ENCODE data around the gene LMNTD1. TPM values are rescaled to one million over a fixed set of nuclear protein-coding genes. Genes with fewer than 3 reads are reported as not detected.

LMNTD1 gene
- polyA plus RNA-seq, 1 experiment = 0.57 TPM

DNA sequence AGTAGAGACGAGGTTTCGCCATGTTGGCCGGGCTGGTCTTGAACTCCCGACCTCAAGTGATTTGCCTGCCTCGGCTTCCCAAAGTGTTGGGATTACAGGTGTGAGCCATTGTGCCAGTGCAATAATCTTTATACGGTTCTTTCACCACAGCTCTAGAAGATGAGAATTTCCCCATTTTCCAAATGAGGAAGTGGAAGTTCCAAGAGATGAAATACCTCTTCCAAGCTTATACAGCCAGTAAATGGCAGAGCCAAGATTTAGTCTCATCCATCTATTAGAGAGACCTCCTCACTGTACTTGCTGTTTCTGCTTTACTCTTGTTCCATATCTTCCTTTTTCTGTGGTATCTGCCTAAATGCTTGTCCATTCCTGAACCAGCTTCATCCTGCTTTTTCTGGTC is 3.1 kb upstream of the LMNTD1 start:
- ChIA-PET CTCF (no interaction called here), POLR2A (no interaction called here)
- TF ChIP-seq, protein P1, sequence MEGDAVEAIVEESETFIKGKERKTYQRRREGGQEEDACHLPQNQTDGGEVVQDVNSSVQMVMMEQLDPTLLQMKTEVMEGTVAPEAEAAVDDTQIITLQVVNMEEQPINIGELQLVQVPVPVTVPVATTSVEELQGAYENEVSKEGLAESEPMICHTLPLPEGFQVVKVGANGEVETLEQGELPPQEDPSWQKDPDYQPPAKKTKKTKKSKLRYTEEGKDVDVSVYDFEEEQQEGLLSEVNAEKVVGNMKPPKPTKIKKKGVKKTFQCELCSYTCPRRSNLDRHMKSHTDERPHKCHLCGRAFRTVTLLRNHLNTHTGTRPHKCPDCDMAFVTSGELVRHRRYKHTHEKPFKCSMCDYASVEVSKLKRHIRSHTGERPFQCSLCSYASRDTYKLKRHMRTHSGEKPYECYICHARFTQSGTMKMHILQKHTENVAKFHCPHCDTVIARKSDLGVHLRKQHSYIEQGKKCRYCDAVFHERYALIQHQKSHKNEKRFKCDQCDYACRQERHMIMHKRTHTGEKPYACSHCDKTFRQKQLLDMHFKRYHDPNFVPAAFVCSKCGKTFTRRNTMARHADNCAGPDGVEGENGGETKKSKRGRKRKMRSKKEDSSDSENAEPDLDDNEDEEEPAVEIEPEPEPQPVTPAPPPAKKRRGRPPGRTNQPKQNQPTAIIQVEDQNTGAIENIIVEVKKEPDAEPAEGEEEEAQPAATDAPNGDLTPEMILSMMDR (IDR thresholded peaks at IDR 0.05; ENCODE audit: low read depth, low read length) = no peak

DNA sequence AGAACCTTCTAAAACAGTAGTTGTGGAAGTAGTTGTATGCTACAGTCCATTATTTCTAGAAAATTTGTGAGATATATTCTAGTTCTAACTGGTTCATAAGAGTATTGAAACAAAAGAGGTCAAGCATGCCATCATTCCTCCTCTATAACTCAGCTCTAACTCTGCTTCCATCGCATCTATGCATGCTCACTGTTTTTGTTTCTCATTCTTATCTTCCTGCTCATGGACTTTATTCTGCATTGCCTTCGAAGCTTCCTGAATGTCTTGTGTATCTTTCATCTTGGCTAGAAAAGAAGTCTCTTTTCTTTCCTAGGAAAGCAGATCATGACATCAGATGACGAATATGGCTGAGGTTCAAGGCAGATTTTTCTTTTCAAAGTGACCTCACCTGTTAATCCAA is 402 bp downstream of the LMNTD1 start:
- Histone ChIP-seq H3K9me3 (ENCODE audit: control insufficient read depth, insufficient read depth, low read length) (no peaks in the 10 kb centered on the region), H3K27ac (ENCODE audit: low read depth, low read length) (peak overlapping the region; percentile 62), H3K4me3 (ENCODE audit: low read depth, low read length) (no peak overlapping the region), H3K27me3 (ENCODE audit: control insufficient read depth, insufficient read depth, low read length) (no peaks in the 10 kb centered on the region)
- POLR2A ChIA-PET = no interaction called here
- TF ChIP-seq, protein P1 (IDR thresholded peaks at IDR 0.05; ENCODE audit: low read depth, low read length) = no peak
- CTCF ChIA-PET = interaction anchor here (0.6 kb wide), 1 partner anchor 82 kb away, joined by 3 read pairs; no protein-coding TSS in a partner anchor
- DNase-seq (ENCODE audit: low read depth, low spot score) = peak; percentile 45

More for the DNA sequence above, 3.1 kb upstream of the LMNTD1 start:
- Histone ChIP-seq H3K27ac (ENCODE audit: low read depth, low read length) (no peak overlapping the region), H3K27me3 (ENCODE audit: control insufficient read depth, insufficient read depth, low read length) (no peaks in the 10 kb centered on the region), H3K9me3 (ENCODE audit: control insufficient read depth, insufficient read depth, low read length) (no peaks in the 10 kb centered on the region), H3K4me3 (ENCODE audit: low read depth, low read length) (no peak overlapping the region)
- DNase-seq (ENCODE audit: low read depth, low spot score) = no peak

DNA sequence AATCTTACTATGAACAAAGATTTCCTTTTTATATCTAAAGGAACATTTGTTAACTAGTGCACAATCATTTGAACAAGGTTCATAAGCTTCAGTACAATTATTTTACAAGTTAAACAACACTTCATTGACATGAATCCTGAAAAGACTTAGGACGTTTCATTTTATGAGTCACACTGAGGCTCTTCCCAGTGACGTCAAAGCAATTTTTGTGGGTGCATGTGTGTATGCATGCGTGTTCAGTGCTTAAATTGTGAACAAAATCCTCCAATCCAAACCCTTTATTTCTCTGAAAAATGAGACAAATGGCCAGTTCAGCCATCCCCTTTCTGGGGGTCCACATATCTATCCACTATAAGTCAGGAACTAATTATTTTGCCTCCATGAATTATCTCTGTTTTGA is 2.9 kb downstream of the LMNTD1 start:
- CTCF ChIA-PET = no interaction called here
- TF ChIP-seq, protein P1 (IDR thresholded peaks at IDR 0.05; ENCODE audit: low read depth, low read length) = no peak
- DNase-seq (ENCODE audit: low read depth, low spot score) = no peak

DNA sequence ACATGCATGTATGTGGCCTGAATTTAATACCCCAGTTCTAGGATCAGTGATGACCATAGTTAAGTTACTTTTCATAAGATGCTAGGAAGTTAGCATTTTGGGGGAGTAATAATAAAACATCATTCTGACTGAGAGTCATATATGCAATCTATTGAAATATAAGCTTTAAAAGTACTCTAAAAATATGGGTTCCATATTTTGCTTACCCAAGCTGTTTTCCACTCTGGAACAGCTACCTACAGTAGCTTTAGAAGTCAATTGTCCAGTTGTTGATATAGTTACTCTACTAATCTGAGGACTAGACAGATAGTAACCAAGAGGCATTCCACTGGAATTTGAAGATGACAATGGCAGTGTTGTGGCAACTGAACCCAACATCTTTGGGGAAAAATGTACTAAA is 4.0 kb downstream of the LMNTD1 start:
- no peaks in the 10 kb centered on the region for H3K9me3 ChIP-seq (ENCODE audit: control insufficient read depth, insufficient read depth, low read length)
- H3K27me3 ChIP-seq (ENCODE audit: control insufficient read depth, insufficient read depth, low read length) = no peaks in the 10 kb centered on the region
- no peak overlapping the region for H3K27ac ChIP-seq (ENCODE audit: low read depth, low read length)
- no peak for DNase-seq (ENCODE audit: low read depth, low spot score)
- CTCF ChIA-PET = no interaction called here
- POLR2A ChIA-PET = no interaction called here
- TF ChIP-seq, protein P1 (IDR thresholded peaks at IDR 0.05; ENCODE audit: low read depth, low read length) = no peak
- H3K4me3 ChIP-seq (ENCODE audit: low read depth, low read length) = no peak overlapping the region

More for the DNA sequence above, 2.9 kb downstream of the LMNTD1 start:
- Histone ChIP-seq H3K27me3 (ENCODE audit: control insufficient read depth, insufficient read depth, low read length) (no peaks in the 10 kb centered on the region), H3K27ac (ENCODE audit: low read depth, low read length) (no peak overlapping the region), H3K4me3 (ENCODE audit: low read depth, low read length) (no peak overlapping the region), H3K9me3 (ENCODE audit: control insufficient read depth, insufficient read depth, low read length) (no peaks in the 10 kb centered on the region)
- POLR2A ChIA-PET = no interaction called here

DNA sequence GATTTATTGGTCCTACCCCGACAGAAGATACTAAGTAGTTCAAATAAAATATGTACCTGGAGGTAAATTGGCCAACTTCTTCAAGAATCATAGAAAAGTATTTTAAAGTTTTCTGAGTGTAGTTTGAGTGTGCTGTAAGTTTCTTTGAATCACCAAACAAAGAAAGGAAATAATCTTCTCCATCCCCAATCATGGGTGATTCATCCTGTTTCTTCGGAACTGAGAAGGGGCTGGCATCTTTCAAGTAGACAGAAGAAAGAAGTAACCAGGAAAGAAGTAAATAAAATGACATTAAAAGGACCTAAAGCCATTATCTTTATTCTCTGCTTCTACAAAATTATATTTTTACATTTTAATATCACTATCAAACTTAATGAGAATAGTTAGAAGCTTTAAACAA is 6.8 kb downstream of the LMNTD1 start:
- CTCF ChIA-PET = no interaction called here
- POLR2A ChIA-PET = no interaction called here
- Histone ChIP-seq H3K27ac (ENCODE audit: low read depth, low read length) (no peak overlapping the region), H3K9me3 (ENCODE audit: control insufficient read depth, insufficient read depth, low read length) (no peaks in the 10 kb centered on the region), H3K27me3 (ENCODE audit: control insufficient read depth, insufficient read depth, low read length) (no peaks in the 10 kb centered on the region), H3K4me3 (ENCODE audit: low read depth, low read length) (no peak overlapping the region)
- DNase-seq (ENCODE audit: low read depth, low spot score) = no peak
- TF ChIP-seq, protein P1 (IDR thresholded peaks at IDR 0.05; ENCODE audit: low read depth, low read length) = no peak
